Keratinocyte (primary cell): Measurements from ENCODE around the gene STX8. TPM values are rescaled to one million over a fixed set of nuclear protein-coding genes. Genes with fewer than 3 reads are reported as not detected.

Source experiments
- DNase-seq: peaks from one replicate; pipeline ENCODE4 v3.0.0-alpha.2; 2011; ENCODE audit warnings: low read depth, missing footprints, low spot score
- FAIRE-seq: peaks from 2 replicates; lab custom pipeline; 2011; peaks lifted over from hg19 to GRCh38; lab: Jason Lieb, UNC
- H2AFZ ChIP-seq: 2 replicates; pipeline ENCODE4 v1.6.0; 2012; ENCODE audit warnings: low read length, control low read depth, inconsistent platforms; ENCODE audit not compliant: control insufficient read depth
- H3K27ac ChIP-seq: 2 replicates; pipeline ENCODE4 v1.5.1; 2011; ENCODE audit warnings: low read length; ENCODE audit not compliant: control insufficient read depth, insufficient read depth
- H3K27me3 ChIP-seq: 3 replicates; pipeline ENCODE4 v1.6.0; 2011; ENCODE audit warnings: low read length; ENCODE audit not compliant: control insufficient read depth, insufficient read depth; ENCODE audit errors: extremely low read depth
- H3K36me3 ChIP-seq, 2 experiments: 2 replicates in 1 of 2; 3 replicates in 1 of 2; pipeline ENCODE4 v1.5.1; 2011; ENCODE audit warnings: low read length in 2 of 2, mild to moderate bottlenecking in 1 of 2; ENCODE audit not compliant: control insufficient read depth in 2 of 2, insufficient read depth in 2 of 2; ENCODE audit errors: extremely low read depth in 1 of 2
- H3K4me1 ChIP-seq: 3 replicates; pipeline ENCODE4 v1.5.1; 2011; ENCODE audit warnings: low read length; ENCODE audit not compliant: control insufficient read depth, insufficient read depth; ENCODE audit errors: extremely low read depth
- H3K4me2 ChIP-seq: 3 replicates; pipeline ENCODE4 v1.6.0; 2011; ENCODE audit warnings: low read depth, low read length; ENCODE audit not compliant: control insufficient read depth, insufficient read depth; ENCODE audit errors: extremely low read depth
- H3K4me3 ChIP-seq, 3 experiments: fragments of 200-600 bp in 1 of 3; sonication (generic) in 1 of 3; 2 replicates in 2 of 3; 3 replicates in 1 of 3; pipeline ENCODE4 v1.5.1; 2011 to 2016; ENCODE audit warnings: low read length in 3 of 3, mild to moderate bottlenecking in 3 of 3, control low read depth in 2 of 3, inconsistent platforms in 1 of 3, low read depth in 1 of 3, mixed read lengths in 1 of 3, mixed run types in 1 of 3, moderate library complexity in 1 of 3; ENCODE audit not compliant: control insufficient read depth in 2 of 3, insufficient read depth in 2 of 3; ENCODE audit errors: extremely low read depth in 1 of 3
- H3K79me2 ChIP-seq: 2 replicates; pipeline ENCODE4 v1.6.0; 2012; ENCODE audit warnings: low read length; ENCODE audit not compliant: control insufficient read depth, insufficient read depth
- H3K9ac ChIP-seq: 3 replicates; pipeline ENCODE4 v1.6.0; 2011; ENCODE audit warnings: low read length; ENCODE audit not compliant: control insufficient read depth, insufficient read depth; ENCODE audit errors: extremely low read depth
- H3K9me1 ChIP-seq: 3 replicates; pipeline ENCODE4 v1.6.0; 2011; ENCODE audit warnings: low read length; ENCODE audit not compliant: control insufficient read depth, insufficient read depth; ENCODE audit errors: extremely low read depth
- H3K9me3 ChIP-seq: 2 replicates; pipeline ENCODE4 v1.5.1; 2012; ENCODE audit warnings: low read depth, low read length; ENCODE audit not compliant: control insufficient read depth
- H4K20me1 ChIP-seq: 3 replicates; pipeline ENCODE4 v1.6.0; 2011; ENCODE audit warnings: low read length; ENCODE audit not compliant: control insufficient read depth, insufficient read depth; ENCODE audit errors: extremely low read depth
- CTCF ChIP-seq, 3 experiments: IDR thresholded peaks in 1 of 3; conservative IDR thresholded peaks in 1 of 3; optimal IDR thresholded peaks in 1 of 3; 2 replicates in 2 of 3; 3 replicates in 1 of 3; pipeline versions ENCODE3 to v1.5.1; 2011; ENCODE audit warnings: low read length in 3 of 3, mild to moderate bottlenecking in 3 of 3, moderate library complexity in 2 of 3, control low read depth in 1 of 3, inconsistent platforms in 1 of 3; ENCODE audit not compliant: insufficient read depth in 2 of 3; ENCODE audit errors: extremely low read depth in 1 of 3
- EZH2 ChIP-seq: IDR thresholded peaks from one replicate; pipeline ENCODE4 v1.6.1; 2012; ENCODE audit warnings: inconsistent platforms, mild to moderate bottlenecking, low read length, moderate library complexity
- dilution Hi-C: fragments of 300-500 bp; cut with MboI; formaldehyde crosslinking; loops from one replicate; pipeline ENCODE4 v1.7.0; 2020; ENCODE audit warnings: low sequenced_read_pairs; ENCODE audit not compliant: extremely low pct_ligation_motif_present
- polyA plus RNA-seq, 5 experiments: library from polyadenylated mRNA; depleted of rRNA in 3 of 5; stranded (reverse) in 3 of 5; stranded (forward) in 1 of 5; unstranded in 1 of 5; fragments of >200 nt; gene quantifications; 1 replicate in 1 of 5; 2 replicates in 3 of 5; 3 replicates in 1 of 5; pipeline versions ENCODE4 v1.2.1 to v1.2.3, GENCODE V29; 2011 to 2012; ENCODE audit warnings: missing spikeins in 2 of 5, low read depth in 1 of 5, low replicate concordance in 1 of 5

The STX8 gene
- polyA plus RNA-seq, 1 donor (not counting 4 experiments of a cell fraction or from before 2014, with no cell fraction given): 90.3 TPM

DNA sequence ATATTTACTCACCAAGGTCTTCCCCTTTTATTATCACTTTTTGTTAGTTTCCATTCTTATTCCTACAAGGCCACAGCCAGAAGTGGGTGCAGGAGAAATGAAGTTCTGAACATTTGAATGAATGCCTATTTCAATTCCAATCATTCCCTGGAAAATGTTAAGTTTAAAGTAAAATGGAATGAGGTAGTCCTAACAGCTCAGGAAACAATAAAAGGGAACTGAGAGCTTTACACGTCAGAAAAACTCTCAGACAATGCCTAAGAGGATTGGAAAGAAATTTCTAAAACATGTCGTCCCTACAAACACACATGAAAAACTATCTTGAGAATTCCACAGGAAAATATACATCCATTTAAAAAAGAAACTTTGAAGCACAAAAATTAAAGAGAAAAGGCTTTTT lies 238.8 kb downstream of the STX8 start:
- dilution Hi-C loops: no loop called here
- Histone ChIP-seq H4K20me1 (no peaks in the 10 kb centered on the region), H3K27ac (no peak overlapping the region), H3K79me2 (no peaks in the 10 kb centered on the region), H3K4me2 (no peak overlapping the region), H3K9me1 (no peaks in the 10 kb centered on the region), H3K27me3 (no peaks in the 10 kb centered on the region), H3K9me3 (peaks cover 2% of the 10 kb centered on the region), H3K4me1 (no peaks in the 10 kb centered on the region), H3K4me3 (no peak overlapping the region), H3K36me3 (no peaks in the 10 kb centered on the region), H2AFZ (no peak overlapping the region), H3K9ac (no peak overlapping the region)
- DNase-seq: no peak
- TF ChIP-seq CTCF (optimal IDR thresholded peaks at IDR 0.05 in 1 of 3, IDR thresholded peaks at IDR 0.05 in 1 of 3, conservative IDR thresholded peaks at IDR 0.05 in 1 of 3; ENCODE audit: extremely low read depth in 1 of 3, insufficient read depth in 2 of 3, low read length in 3 of 3) (no peak), EZH2 (no peak)
- FAIRE-seq: no peak

DNA sequence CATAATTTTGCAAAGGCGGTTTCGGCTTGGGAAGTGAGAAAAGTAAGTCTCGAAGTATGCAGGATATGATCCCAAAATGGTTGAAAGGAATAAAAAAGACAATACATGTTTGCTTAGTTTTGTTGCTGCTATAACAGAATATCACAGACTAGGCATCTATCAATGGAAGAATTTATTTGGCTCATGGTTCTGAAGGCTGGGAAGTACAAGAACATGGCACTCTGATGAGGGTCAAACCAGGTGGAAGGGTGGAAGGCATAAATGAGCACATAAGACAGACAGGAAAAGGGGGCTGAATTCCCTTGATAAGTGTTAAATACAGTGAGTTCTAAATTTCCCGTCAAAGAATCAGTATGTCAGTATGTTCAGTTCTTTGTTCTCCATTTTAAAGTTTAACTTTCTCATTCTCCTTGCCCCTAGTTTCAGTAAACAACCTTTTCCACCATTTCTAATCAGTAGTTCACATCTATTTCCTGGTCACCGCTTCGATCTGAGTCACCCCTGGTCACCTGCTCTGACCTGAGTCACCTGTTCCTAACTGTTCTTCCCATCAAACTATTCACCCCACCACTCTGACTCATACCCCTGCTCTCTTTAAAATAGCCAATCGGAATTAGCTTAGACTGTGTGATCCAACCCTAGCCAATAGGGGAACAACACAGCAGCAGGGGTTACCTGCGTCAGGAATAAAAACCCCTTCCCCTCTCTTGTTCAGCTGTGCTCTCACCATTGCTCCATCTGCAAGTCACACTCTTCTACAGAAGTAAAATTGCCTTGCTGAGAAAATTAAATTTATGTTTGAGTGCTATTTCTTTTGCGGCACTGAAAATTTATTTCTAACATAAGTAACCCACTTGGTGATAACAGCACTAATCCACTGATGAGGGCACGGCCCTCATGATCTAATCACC lies 240.8 kb downstream of the STX8 start:
- no peak for TF ChIP-seq CTCF (optimal IDR thresholded peaks at IDR 0.05 in 1 of 3, IDR thresholded peaks at IDR 0.05 in 1 of 3, conservative IDR thresholded peaks at IDR 0.05 in 1 of 3; ENCODE audit: extremely low read depth in 1 of 3, insufficient read depth in 2 of 3, low read length in 3 of 3)
- no peak for TF ChIP-seq EZH2
- Histone ChIP-seq H3K9me3 (peaks cover 2% of the 10 kb centered on the region), H3K36me3 (no peaks in the 10 kb centered on the region), H3K4me2 (no peak overlapping the region), H2AFZ (no peak overlapping the region), H3K27ac (no peak overlapping the region), H3K4me3 (no peak overlapping the region), H3K27me3 (no peaks in the 10 kb centered on the region), H3K9ac (no peak overlapping the region), H3K9me1 (no peaks in the 10 kb centered on the region), H4K20me1 (no peaks in the 10 kb centered on the region), H3K4me1 (no peaks in the 10 kb centered on the region), H3K79me2 (no peaks in the 10 kb centered on the region)
- DNase-seq (no peak), FAIRE-seq (no peak)
- dilution Hi-C loops: no loop called here
